SIG-M5 treated with dmso at 0.1 percent for 504 hours (cell line): ENCODE results near the gene MCF2L.
"Not testable (repeated sequence)": the region's sequence is repeated elsewhere in the genome, so short reads cannot be mapped to it uniquely, and the experiment has no call there.

ENCODE experiments used
- DNase-seq: peaks from one replicate; lab custom pipeline; 2025; ENCODE audit not compliant: unreplicated experiment; lab: John Stamatoyannopoulos, UW

Gene MCF2L

GRCh38 chr13:113063091-113063491, 94.1 kb downstream of the MCF2L start:
- no peak for DNase-seq

GRCh38 chr13:113064000-113064533, 95.1 kb downstream of the MCF2L start:
- DNase-seq, result no peak

GRCh38 chr13:113064534-113065405, 95.8 kb downstream of the MCF2L start:
- peak; percentile 55 for DNase-seq

GRCh38 chr13:113065406-113066141, 96.6 kb downstream of the MCF2L start:
- DNase-seq, result no peak

- DNase-seq, result no peak
Observed at GRCh38 chr13:113066142-113066455, 97.1 kb downstream of the MCF2L start.

GRCh38 chr13:113066746-113067145, 97.7 kb downstream of the MCF2L start:
- DNase-seq, result no peak

GRCh38 chr13:113069861-113070805, 101.1 kb downstream of the MCF2L start:
- no peak for DNase-seq

- no peak for DNase-seq
Observed at GRCh38 chr13:113070855-113071254, 101.8 kb downstream of the MCF2L start.

- no peak for DNase-seq
Observed at GRCh38 chr13:113072376-113072775, 103.4 kb downstream of the MCF2L start.

GRCh38 chr13:113073942-113074341, 104.9 kb downstream of the MCF2L start:
- DNase-seq, result no peak

- no peak for DNase-seq
Observed at GRCh38 chr13:113074401-113074800, 105.4 kb downstream of the MCF2L start.

- no peak for DNase-seq
Observed at GRCh38 chr13:113074876-113075275, 105.9 kb downstream of the MCF2L start.

- DNase-seq, result no peak
Observed at GRCh38 chr13:113075711-113076110, 106.7 kb downstream of the MCF2L start.

GRCh38 chr13:113076681-113077401, 107.8 kb downstream of the MCF2L start:
- DNase-seq, result no peak

- no peak for DNase-seq
Observed at GRCh38 chr13:113077566-113077952, 108.5 kb downstream of the MCF2L start.

GRCh38 chr13:113077953-113078901, 109.2 kb downstream of the MCF2L start:
- DNase-seq, result no peak

GRCh38 chr13:113078902-113079780, 110.1 kb downstream of the MCF2L start:
- DNase-seq, result no peak

- not testable (repeated sequence) for DNase-seq
Observed at GRCh38 chr13:113079781-113080080, 110.7 kb downstream of the MCF2L start.
